HepG2 (cell line): Measurements from ENCODE around the gene GFRAL.

Experiments used
- CTCF ChIP-seq: sonication (generic); formaldehyde crosslinking; IDR thresholded peaks from 2 replicates; pipeline ENCODE4 v1.5.0; 2020; ENCODE audit warnings: mild to moderate bottlenecking, missing genetic modification reagents, moderate library complexity
- TCF7L2 ChIP-seq: IDR thresholded peaks from 2 replicates; pipeline ENCODE4 v1.6.1; 2011; ENCODE audit warnings: mild to moderate bottlenecking, low read depth, low read length, moderate library complexity

- TF ChIP-seq CTCF (CRISPR knock-in tag) (no peak), TCF7L2 (no peak)
Measured at GRCh38 chr6:55448451-55448850, 121.2 kb downstream of the GFRAL start.
